GM10266 (cell line): ENCODE data around the gene BMP7.

Source experiments
- DNase-seq: peaks from one replicate; pipeline ENCODE4 v3.0.0; 2012; ENCODE audit errors: extremely low spot score
- TF ChIP-seq, protein P1 (sequence below): IDR thresholded peaks from 2 replicates; pipeline ENCODE4 v1.5.1; 2012; ENCODE audit warnings: mild to moderate bottlenecking, low read depth; ENCODE audit not compliant: control insufficient read depth, insufficient read depth; ENCODE audit errors: missing control alignments

BMP7 gene

DNA sequence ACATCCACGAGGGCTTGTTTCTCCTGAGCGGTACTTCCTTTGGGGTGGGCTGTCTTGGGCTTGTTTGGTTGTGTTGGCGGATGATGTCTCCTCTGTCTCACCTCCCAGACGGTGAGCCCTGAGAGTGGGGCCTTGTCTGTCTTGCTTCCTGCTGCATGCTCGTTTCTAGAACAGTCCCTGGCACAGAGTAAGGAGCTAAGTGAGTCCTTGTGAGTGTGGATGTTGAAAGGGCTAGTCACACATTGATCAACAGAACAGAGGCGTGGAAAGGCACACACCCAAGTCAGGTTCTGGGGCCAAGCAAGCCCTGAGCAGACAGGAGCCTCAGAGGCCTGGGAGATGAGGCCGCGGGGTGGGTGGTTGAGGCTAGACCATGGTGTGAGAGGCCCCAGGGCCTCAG lies 111.0 kb downstream of the BMP7 start:
- TF ChIP-seq, protein P1, sequence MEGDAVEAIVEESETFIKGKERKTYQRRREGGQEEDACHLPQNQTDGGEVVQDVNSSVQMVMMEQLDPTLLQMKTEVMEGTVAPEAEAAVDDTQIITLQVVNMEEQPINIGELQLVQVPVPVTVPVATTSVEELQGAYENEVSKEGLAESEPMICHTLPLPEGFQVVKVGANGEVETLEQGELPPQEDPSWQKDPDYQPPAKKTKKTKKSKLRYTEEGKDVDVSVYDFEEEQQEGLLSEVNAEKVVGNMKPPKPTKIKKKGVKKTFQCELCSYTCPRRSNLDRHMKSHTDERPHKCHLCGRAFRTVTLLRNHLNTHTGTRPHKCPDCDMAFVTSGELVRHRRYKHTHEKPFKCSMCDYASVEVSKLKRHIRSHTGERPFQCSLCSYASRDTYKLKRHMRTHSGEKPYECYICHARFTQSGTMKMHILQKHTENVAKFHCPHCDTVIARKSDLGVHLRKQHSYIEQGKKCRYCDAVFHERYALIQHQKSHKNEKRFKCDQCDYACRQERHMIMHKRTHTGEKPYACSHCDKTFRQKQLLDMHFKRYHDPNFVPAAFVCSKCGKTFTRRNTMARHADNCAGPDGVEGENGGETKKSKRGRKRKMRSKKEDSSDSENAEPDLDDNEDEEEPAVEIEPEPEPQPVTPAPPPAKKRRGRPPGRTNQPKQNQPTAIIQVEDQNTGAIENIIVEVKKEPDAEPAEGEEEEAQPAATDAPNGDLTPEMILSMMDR = no peak
- DNase-seq = no peak

DNA sequence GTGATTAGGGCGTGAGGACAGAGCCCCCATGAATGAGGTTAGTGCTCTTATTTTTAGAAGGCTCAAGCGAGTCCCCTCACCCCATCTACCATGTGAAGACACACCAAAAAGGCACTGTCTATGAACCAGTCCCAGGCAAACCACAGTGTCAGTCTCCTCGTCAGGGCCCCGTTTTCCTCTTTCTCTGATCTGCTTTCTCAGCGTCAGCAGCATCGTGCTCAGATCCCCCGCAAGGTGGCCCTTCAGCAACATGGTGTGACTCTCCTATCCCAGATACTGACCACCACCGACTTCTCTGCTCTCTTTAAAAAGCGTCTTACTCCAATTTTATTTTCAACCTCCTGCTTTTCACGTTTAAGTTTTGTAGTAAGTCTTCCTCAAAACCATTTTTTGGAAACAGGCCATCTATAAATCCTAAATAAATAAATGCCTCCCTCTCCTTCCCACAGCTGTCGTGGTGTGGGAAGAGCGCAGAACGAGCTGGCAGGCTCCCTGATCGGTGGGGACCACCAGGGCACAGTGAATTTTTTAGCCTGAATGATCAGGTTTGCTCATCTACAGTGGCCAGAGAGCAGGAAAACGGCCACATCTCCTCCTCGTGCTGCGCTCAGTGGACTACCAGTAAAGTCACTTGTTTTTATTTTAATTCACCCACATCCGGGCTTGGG lies 113.1 kb downstream of the BMP7 start:
- no peak for DNase-seq
- TF ChIP-seq, protein P1 = no peak

DNA sequence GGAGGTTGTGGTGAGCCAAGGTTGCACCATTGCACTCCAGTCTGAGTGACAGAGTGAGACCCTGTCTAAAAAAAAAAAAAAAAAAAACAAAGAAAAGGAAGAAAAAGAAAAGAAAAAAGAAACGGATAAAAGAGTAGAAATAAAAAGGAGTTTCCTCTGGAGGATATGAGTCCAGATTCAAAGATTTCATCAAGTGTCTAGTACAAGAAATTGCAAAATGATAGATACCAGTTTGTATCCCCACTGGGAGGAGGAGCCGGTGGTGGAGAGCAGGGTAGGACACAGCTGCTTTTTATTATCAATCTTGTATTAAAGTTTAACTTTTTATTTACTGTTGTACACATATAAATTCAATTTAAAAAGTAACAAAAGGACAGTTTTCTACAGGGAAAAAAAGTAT lies 113.9 kb downstream of the BMP7 start:
- DNase-seq = no peak
- TF ChIP-seq, protein P1 = no peak

DNA sequence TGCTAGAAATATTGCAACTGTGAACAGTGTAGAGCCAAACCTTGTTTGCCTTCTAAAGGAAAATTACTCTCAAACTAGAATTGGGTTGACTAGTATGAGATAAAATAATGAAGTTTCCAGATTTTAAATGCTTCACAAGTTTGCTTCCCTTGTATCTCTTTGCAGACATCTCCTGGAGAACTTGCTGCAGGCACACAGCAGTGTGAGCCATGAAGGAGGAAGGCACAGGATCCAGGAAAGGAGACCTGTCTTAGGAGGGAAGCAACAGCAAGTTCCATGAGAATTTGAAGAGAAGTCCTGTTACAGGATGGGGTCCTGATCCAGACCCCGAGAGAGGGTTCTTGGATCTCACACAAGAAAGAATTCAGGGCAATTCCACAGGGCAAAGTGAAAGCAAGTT lies 115.9 kb downstream of the BMP7 start:
- no peak for DNase-seq

DNA sequence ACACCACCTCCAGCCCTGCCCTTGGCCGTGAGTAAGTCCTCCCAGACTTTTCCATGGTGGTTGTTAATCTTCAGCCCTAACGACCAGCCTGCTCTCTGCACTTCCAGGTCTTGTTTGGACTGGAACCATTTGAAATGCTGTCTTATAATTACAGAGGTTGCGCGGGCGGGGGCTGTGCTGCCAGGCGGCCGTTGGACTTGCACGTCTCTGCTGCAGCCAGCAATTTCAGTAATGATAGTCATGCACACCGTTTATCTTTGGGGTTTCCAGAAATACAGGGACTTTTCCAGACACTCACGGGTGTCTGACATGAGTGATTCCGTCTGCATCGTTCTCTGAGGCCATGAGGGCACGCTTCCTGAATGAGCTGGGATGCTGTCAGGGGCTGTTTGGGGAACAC lies 118.2 kb downstream of the BMP7 start:
- DNase-seq = no peak
- TF ChIP-seq, protein P1 = no peak

More for the DNA sequence above, 115.9 kb downstream of the BMP7 start:
- TF ChIP-seq, protein P1 = no peak

DNA sequence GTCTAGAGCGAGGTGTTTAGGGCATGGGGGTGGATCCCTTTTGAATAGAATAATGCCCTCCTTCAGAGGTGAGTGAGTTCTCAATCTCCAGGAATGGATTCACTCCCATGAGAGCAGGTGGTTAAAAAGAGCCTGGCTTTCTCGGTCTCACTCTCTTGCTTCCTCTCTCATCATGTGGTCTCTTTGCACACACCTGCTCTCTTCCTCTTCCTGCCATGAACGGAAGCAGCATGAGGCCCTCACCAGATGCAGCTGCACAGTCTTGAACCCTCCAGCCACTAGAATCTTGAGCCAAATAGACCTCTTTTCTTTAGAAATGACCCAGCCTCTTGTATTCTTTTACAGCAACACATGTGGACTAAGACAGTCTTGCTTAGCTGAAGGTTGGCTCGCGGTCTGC lies 119.3 kb downstream of the BMP7 start:
- TF ChIP-seq, protein P1 = no peak
- no peak for DNase-seq

DNA sequence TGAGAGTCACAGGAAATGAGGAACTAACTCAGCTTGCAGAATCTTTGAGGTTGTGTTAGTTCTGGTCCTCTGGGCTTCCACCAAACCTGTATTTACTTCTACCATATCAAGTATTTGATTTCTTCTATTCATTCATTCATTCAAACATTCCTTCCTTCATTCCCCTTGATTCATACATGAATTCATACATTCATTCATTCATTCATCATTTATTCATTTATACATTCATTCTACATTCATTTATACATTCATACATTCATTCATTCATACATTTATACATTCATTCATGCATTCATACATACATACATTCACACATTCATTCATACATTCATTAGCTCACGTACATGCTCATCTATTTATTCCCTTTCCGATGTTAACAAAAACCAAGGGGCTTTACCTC lies 120.3 kb downstream of the BMP7 start:
- DNase-seq = no peak
- TF ChIP-seq, protein P1 = no peak
